Lower leg skin (tissue), 4 donors: ENCODE data around the gene AOPEP. TPM values are rescaled to one million over a fixed set of nuclear protein-coding genes. Genes with fewer than 3 reads are reported as not detected.

Experiments
- DNase-seq, 2 donors: peaks; one replicate each; pipeline ENCODE4 v3.0.0-alpha.2; 2019; ENCODE audit warnings: low spot score in 2 of 2
- H3K4me3 ChIP-seq: fragments of 200-600 bp; sonication (generic); 2 replicates; pipeline ENCODE4 v1.5.1; 2017; ENCODE audit warnings: mild to moderate bottlenecking, low read depth; ENCODE audit not compliant: poor library complexity, severe bottlenecking
- CTCF ChIP-seq, 3 donors: fragments of 450-650 bp; IDR thresholded peaks; one replicate each; pipeline ENCODE4 v1.5.1; 2016; ENCODE audit warnings: antibody characterized with exemption in 3 of 3, mild to moderate bottlenecking in 3 of 3, moderate library complexity in 2 of 3
- POLR2A ChIP-seq, 2 donors: fragments of 450-650 bp; IDR thresholded peaks; one replicate each; pipeline ENCODE4 v1.6.1; 2016 to 2017; ENCODE audit warnings: antibody characterized with exemption in 2 of 2, mild to moderate bottlenecking in 1 of 2, moderate library complexity in 1 of 2
- WGBS, 2 donors: methylation state at CpG; one replicate each; pipeline ENCODE4 v1.1.5; 2018; 5-methylcytosine and 5-hydroxymethylcytosine counted together
- intact Hi-C: fragments of 100-400 bp; cut with DNase I; formaldehyde crosslinking; loops from one replicate; pipeline ENCODE4 v1.15.0; 2023; ENCODE audit warnings: low total_unique reads
- total RNA-seq, 4 donors: library from RNA; depleted of rRNA; stranded (reverse); fragments of >200 nt; gene quantifications; one replicate each; pipeline ENCODE4 v1.1.0, GENCODE V29; 2016

AOPEP gene
- total RNA-seq, 4 donors from 2014 or later = 66.3 to 136 (median 118) TPM

GRCh38 chr9:94908011-94908563 is 181.6 kb downstream of the AOPEP start:
- DNase-seq = peak in 1 of 2 donors; percentile 12

GRCh38 chr9:94908583-94909249 is 182.2 kb downstream of the AOPEP start:
- intact Hi-C loops = no loop called here
- no peak overlapping the region for H3K4me3 ChIP-seq
- DNase-seq = peak in 1 of 2 donors; percentile 8
- WGBS, 2 donors = 74 to 77% methylated on average over 9 of the region's 9 CpGs
- TF ChIP-seq POLR2A (IDR thresholded peaks at IDR 0.05) (no peak), CTCF (IDR thresholded peaks at IDR 0.05) (no peak)

More at GRCh38 chr9:94908011-94908563, 181.6 kb downstream of the AOPEP start:
- no peak overlapping the region for H3K4me3 ChIP-seq
- TF ChIP-seq POLR2A (IDR thresholded peaks at IDR 0.05) (no peak), CTCF (IDR thresholded peaks at IDR 0.05) (no peak)
- intact Hi-C loops = no loop called here
- WGBS, 2 donors = 69% methylated on average over 9 of the region's 9 CpGs

GRCh38 chr9:94909250-94909894 is 182.9 kb downstream of the AOPEP start:
- intact Hi-C loops = no loop called here
- no peak for TF ChIP-seq CTCF (IDR thresholded peaks at IDR 0.05)
- no peak for TF ChIP-seq POLR2A (IDR thresholded peaks at IDR 0.05)
- 89 to 91% methylated on average over 12 of the region's 12 CpGs for WGBS, 2 donors
- peak; percentile 4 to 43 for DNase-seq
- no peak overlapping the region for H3K4me3 ChIP-seq

- no peak for TF ChIP-seq POLR2A (IDR thresholded peaks at IDR 0.05)
- no peak for TF ChIP-seq CTCF (IDR thresholded peaks at IDR 0.05)
- peak; percentile 10 to 64 for DNase-seq
- no peak overlapping the region for H3K4me3 ChIP-seq
- intact Hi-C loops = no loop called here
- WGBS, 2 donors = 96 to 98% methylated on average over 20 of the region's 20 CpGs
These were observed 183.6 kb downstream of the AOPEP start for GRCh38 chr9:94909965-94910730.

GRCh38 chr9:94911211-94911610 is 184.7 kb downstream of the AOPEP start:
- H3K4me3 ChIP-seq = no peak overlapping the region
- intact Hi-C loops = no loop called here
- DNase-seq = no peak
- TF ChIP-seq POLR2A (IDR thresholded peaks at IDR 0.05) (no peak), CTCF (IDR thresholded peaks at IDR 0.05) (no peak)
- WGBS, 2 donors = 73 to 80% methylated on average over 3 of the region's 3 CpGs
